T-helper 2 cell treated with Interferon-gamma antibody and Interleukin-4, amounts not matched to agents 5 μg/mL and 100 μg/mL, for 36 hours (primary cell): ENCODE measurements around the gene TMEM50B.
"Not testable (repeated sequence)": the region's sequence is repeated elsewhere in the genome, so short reads cannot be mapped to it uniquely, and the experiment has no call there.

Experiments used
- DNase-seq: peaks from one replicate; pipeline ENCODE4 v3.0.0; 2021; ENCODE audit warnings: low spot score
- H3K27ac Mint-ChIP-seq: one replicate; pipeline ENCODE4 v1.8.0; 2021; ENCODE audit warnings: mild to moderate bottlenecking, mixed read lengths
- H3K27me3 Mint-ChIP-seq: one replicate; pipeline ENCODE4 v1.8.0; 2021; ENCODE audit warnings: low read depth, mixed read lengths
- H3K36me3 Mint-ChIP-seq: one replicate; pipeline ENCODE4 v1.8.0; 2021; ENCODE audit warnings: low read depth, mixed read lengths
- H3K4me1 Mint-ChIP-seq: one replicate; pipeline ENCODE4 v1.8.0; 2021; ENCODE audit warnings: low read depth, mixed read lengths
- H3K4me3 Mint-ChIP-seq: one replicate; pipeline ENCODE4 v1.8.0; 2022; ENCODE audit warnings: mild to moderate bottlenecking, moderate library complexity, mixed read lengths
- H3K9me3 Mint-ChIP-seq: one replicate; pipeline ENCODE4 v1.8.0; 2021; ENCODE audit warnings: mixed read lengths

The TMEM50B gene

GRCh38 chr21:33479679-33480480 lies at the start of gene TMEM50B:
TMEM50B (minus strand) TSS chr21:33479974; CDS start chr21:33468885, 11,089 bp downstream.
- H3K27me3 Mint-ChIP-seq: peaks cover 8% of the 10 kb centered on the region
- no peaks in the 10 kb centered on the region for H3K9me3 Mint-ChIP-seq
- DNase-seq: peak; percentile 99
- H3K36me3 Mint-ChIP-seq: no peaks in the 10 kb centered on the region
- peak within 1 kb of the TSS; percentile 94 for H3K27ac Mint-ChIP-seq
- peak within 1 kb of the TSS; percentile 96 for H3K4me3 Mint-ChIP-seq
- H3K4me1 Mint-ChIP-seq: peaks cover 13% of the 10 kb centered on the region

- no peaks in the 10 kb centered on the region for H3K4me1 Mint-ChIP-seq
- H3K9me3 Mint-ChIP-seq: no peaks in the 10 kb centered on the region
- no peak for DNase-seq
- no peaks in the 10 kb centered on the region for H3K27me3 Mint-ChIP-seq
- peaks cover 42% of the 10 kb centered on the region for H3K36me3 Mint-ChIP-seq
- no peak overlapping the region for H3K4me3 Mint-ChIP-seq
- H3K27ac Mint-ChIP-seq: no peak overlapping the region
Observed at GRCh38 chr21:33522953-33523349, 43.2 kb upstream of the TMEM50B start.

GRCh38 chr21:33522297-33522952 lies 42.7 kb upstream of the TMEM50B start:
- Mint-ChIP-seq H3K4me1 (no peaks in the 10 kb centered on the region), H3K9me3 (no peaks in the 10 kb centered on the region), H3K27me3 (no peaks in the 10 kb centered on the region), H3K36me3 (peaks cover 38% of the 10 kb centered on the region), H3K4me3 (no peak overlapping the region), H3K27ac (no peak overlapping the region)
- DNase-seq: no peak

- Mint-ChIP-seq H3K36me3 (peaks cover 50% of the 10 kb centered on the region), H3K27me3 (no peaks in the 10 kb centered on the region), H3K4me3 (no peak overlapping the region), H3K9me3 (no peaks in the 10 kb centered on the region), H3K4me1 (peaks cover 11% of the 10 kb centered on the region), H3K27ac (no peak overlapping the region)
- no peak for DNase-seq
Observed at GRCh38 chr21:33518899-33519298, 39.1 kb upstream of the TMEM50B start.

GRCh38 chr21:33514229-33514628 lies 34.5 kb upstream of the TMEM50B start:
- Mint-ChIP-seq H3K27me3 (no peaks in the 10 kb centered on the region), H3K27ac (peak overlapping the region; percentile 76), H3K36me3 (peaks cover 60% of the 10 kb centered on the region), H3K4me3 (no peak overlapping the region), H3K4me1 (peaks cover 11% of the 10 kb centered on the region), H3K9me3 (no peaks in the 10 kb centered on the region)
- DNase-seq: no peak

DNA sequence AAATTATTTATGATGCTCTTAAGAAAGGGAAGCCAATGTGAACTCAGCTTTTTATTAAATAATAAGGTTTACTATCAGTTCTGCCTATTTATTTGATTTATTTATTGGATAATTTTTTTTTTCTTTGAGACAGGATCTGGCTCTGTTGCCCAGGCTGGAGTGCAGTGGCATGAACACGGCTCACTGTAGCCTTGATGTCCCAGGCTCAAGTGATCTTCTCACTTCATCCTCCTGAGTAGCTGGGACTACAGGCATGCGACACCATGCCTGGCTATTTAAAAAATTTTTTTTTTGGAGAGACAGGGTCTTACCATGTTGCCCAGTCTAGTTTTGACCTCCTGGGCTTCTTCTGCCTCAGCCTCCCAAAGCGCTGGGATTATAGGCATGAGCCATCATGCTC lies 32.7 kb upstream of the TMEM50B start:
- H3K27me3 Mint-ChIP-seq: no peaks in the 10 kb centered on the region
- no peak overlapping the region for H3K27ac Mint-ChIP-seq
- peaks cover 11% of the 10 kb centered on the region for H3K4me1 Mint-ChIP-seq
- H3K9me3 Mint-ChIP-seq: no peaks in the 10 kb centered on the region
- H3K36me3 Mint-ChIP-seq: peaks cover 61% of the 10 kb centered on the region
- DNase-seq: no peak
- no peak overlapping the region for H3K4me3 Mint-ChIP-seq

- no peak overlapping the region for H3K27ac Mint-ChIP-seq
- H3K36me3 Mint-ChIP-seq: peaks cover 60% of the 10 kb centered on the region
- DNase-seq: no peak
- H3K9me3 Mint-ChIP-seq: peaks cover 5% of the 10 kb centered on the region
- H3K4me1 Mint-ChIP-seq: peaks cover 11% of the 10 kb centered on the region
- no peak overlapping the region for H3K4me3 Mint-ChIP-seq
- no peaks in the 10 kb centered on the region for H3K27me3 Mint-ChIP-seq
Observed at GRCh38 chr21:33511639-33512038, 31.9 kb upstream of the TMEM50B start.

DNA sequence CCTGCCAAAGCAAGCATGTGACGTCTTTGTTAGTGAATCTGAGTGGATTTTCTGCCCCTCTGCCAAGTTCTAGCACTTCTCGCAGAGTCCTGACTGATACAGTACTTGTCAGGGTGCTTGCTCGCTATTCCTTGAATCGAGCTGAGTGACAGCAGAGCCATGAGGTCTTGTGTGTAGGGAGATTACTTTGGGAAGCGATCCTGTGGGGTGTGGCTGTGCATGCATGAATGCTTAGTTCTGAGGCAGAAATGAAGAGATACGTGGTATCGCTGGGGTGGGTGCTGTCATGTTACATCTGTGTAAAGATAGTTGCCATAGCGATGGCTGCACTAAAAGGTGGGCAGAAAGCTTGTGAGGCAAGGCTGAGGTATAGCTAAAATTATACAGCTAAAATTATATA lies 31.1 kb upstream of the TMEM50B start:
- H3K4me1 Mint-ChIP-seq: peaks cover 11% of the 10 kb centered on the region
- H3K4me3 Mint-ChIP-seq: no peak overlapping the region
- no peaks in the 10 kb centered on the region for H3K27me3 Mint-ChIP-seq
- H3K36me3 Mint-ChIP-seq: peaks cover 60% of the 10 kb centered on the region
- peaks cover 5% of the 10 kb centered on the region for H3K9me3 Mint-ChIP-seq
- no peak overlapping the region for H3K27ac Mint-ChIP-seq
- DNase-seq: no peak

GRCh38 chr21:33507003-33507402 lies 27.2 kb upstream of the TMEM50B start:
- H3K4me1 Mint-ChIP-seq, H3K27me3 Mint-ChIP-seq, DNase-seq, H3K4me3 Mint-ChIP-seq, H3K27ac Mint-ChIP-seq, H3K9me3 Mint-ChIP-seq: not testable (repeated sequence)
- H3K36me3 Mint-ChIP-seq: peaks cover 70% of the 10 kb centered on the region

- H3K4me3 Mint-ChIP-seq: no peak overlapping the region
- no peaks in the 10 kb centered on the region for H3K4me1 Mint-ChIP-seq
- H3K36me3 Mint-ChIP-seq: peaks cover 60% of the 10 kb centered on the region
- H3K9me3 Mint-ChIP-seq: peaks cover 5% of the 10 kb centered on the region
- H3K27ac Mint-ChIP-seq: no peak overlapping the region
- no peak for DNase-seq
- no peaks in the 10 kb centered on the region for H3K27me3 Mint-ChIP-seq
Observed at GRCh38 chr21:33505833-33506232, 26.1 kb upstream of the TMEM50B start.

- Mint-ChIP-seq H3K27me3 (peaks cover 4% of the 10 kb centered on the region), H3K4me3 (no peak overlapping the region), H3K4me1 (peaks cover 4% of the 10 kb centered on the region), H3K9me3 (no peaks in the 10 kb centered on the region), H3K27ac (no peak overlapping the region), H3K36me3 (no peaks in the 10 kb centered on the region)
- DNase-seq: no peak
Observed at GRCh38 chr21:33496345-33496744, 16.6 kb upstream of the TMEM50B start.

GRCh38 chr21:33495743-33496142 lies 16.0 kb upstream of the TMEM50B start:
- peaks cover 4% of the 10 kb centered on the region for H3K27me3 Mint-ChIP-seq
- no peaks in the 10 kb centered on the region for H3K36me3 Mint-ChIP-seq
- peaks cover 7% of the 10 kb centered on the region for H3K4me1 Mint-ChIP-seq
- H3K4me3 Mint-ChIP-seq: no peak overlapping the region
- no peak overlapping the region for H3K27ac Mint-ChIP-seq
- no peak for DNase-seq
- no peaks in the 10 kb centered on the region for H3K9me3 Mint-ChIP-seq

GRCh38 chr21:33493756-33494155 lies 14.0 kb upstream of the TMEM50B start:
- Mint-ChIP-seq H3K27ac (no peak overlapping the region), H3K36me3 (no peaks in the 10 kb centered on the region), H3K27me3 (peaks cover 11% of the 10 kb centered on the region), H3K9me3 (no peaks in the 10 kb centered on the region), H3K4me3 (no peak overlapping the region), H3K4me1 (peaks cover 9% of the 10 kb centered on the region)
- no peak for DNase-seq

DNA sequence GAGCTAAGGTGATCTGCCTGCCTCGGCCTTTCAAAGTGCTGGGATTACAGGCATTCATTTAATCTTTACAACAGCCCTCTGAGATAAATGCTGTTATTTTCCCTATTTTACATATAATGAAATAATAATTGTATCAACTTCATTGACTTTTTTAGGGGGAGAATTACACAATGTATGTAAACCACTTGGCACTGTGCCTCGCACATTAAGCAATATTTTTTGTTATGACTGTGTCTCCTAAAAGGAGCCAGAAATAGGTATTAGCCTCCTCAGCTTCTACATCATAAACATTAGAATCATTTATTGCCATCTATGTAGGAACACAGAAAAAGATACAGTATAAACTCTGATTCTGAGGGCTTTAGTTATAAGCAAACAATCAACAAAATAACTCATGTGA lies 12.8 kb upstream of the TMEM50B start:
- Mint-ChIP-seq H3K27ac (no peak overlapping the region), H3K9me3 (no peaks in the 10 kb centered on the region), H3K4me1 (peaks cover 9% of the 10 kb centered on the region), H3K4me3 (peak overlapping the region; percentile 46), H3K36me3 (no peaks in the 10 kb centered on the region), H3K27me3 (peaks cover 13% of the 10 kb centered on the region)
- no peak for DNase-seq
